K562 (cell line): ENCODE results near the gene DISP1. TPM values are rescaled to one million over a fixed set of nuclear protein-coding genes. Genes with fewer than 3 reads are reported as not detected.

Experiments used
- ATAC-seq: fragments of 200-7000 bp; cut with Tn5 transposase; 3 replicates; pipeline ENCODE4 v1.9.1; 2020; ENCODE audit warnings: moderate library complexity
- BruUV-seq: library from RNA; stranded (reverse); fragments of 400-500 nt; replicated peaks from 2 replicates; lab custom pipeline; 2021; lab: Mats Ljungman, UMichigan
- CTCF ChIA-PET: fragments of 300-600 bp; formaldehyde crosslinking; extraction: SDS; loops from one replicate; lab custom pipeline; 2021; ENCODE audit warnings: low intra/inter-chr PET ratio; lab: Yijun Ruan, JAX
- POLR2A ChIA-PET: fragments of 300-600, 350-650 bp; sonication (Branson Sonifier 250); formaldehyde crosslinking; extraction: SDS; loops from one replicate; lab custom pipeline; 2021; ENCODE audit warnings: antibody characterized with exemption, inconsistent platforms; lab: Yijun Ruan, JAX
- DNase-seq, 4 experiments: peaks; one replicate each; pipeline versions ENCODE4 v3.0.0 to v3.0.0-alpha.2; 2011 to 2018; ENCODE audit warnings: low spot score in 3 of 4, mixed read lengths in 3 of 4; ENCODE audit errors: extremely low read depth in 1 of 4
- FAIRE-seq: peaks from 2 replicates; lab custom pipeline; 2011; peaks lifted over from hg19 to GRCh38; lab: Jason Lieb, UNC
- H2AFZ ChIP-seq: 2 replicates; pipeline ENCODE4 v1.6.0; 2011; ENCODE audit warnings: low read depth, low read length, control low read depth, inconsistent platforms
- H3K27ac ChIP-seq: fragments of 200-600 bp; 3 replicates; pipeline ENCODE4 v1.8.0; 2011; ENCODE audit warnings: low read depth, mild to moderate bottlenecking, control low read depth, inconsistent platforms, low read length, moderate library complexity, mixed read lengths; ENCODE audit errors: extremely low read depth
- H3K27me3 ChIP-seq, 2 experiments: fragments of 300-600 bp in 1 of 2; 2 replicates in 1 of 2; 3 replicates in 1 of 2; pipeline versions ENCODE4 v1.6.0 to v1.8.0; 2011; ENCODE audit warnings: inconsistent platforms in 2 of 2, low read length in 2 of 2, mild to moderate bottlenecking in 1 of 2, mixed read lengths in 1 of 2, moderate library complexity in 1 of 2; ENCODE audit not compliant: control insufficient read depth in 2 of 2, insufficient read depth in 2 of 2
- H3K36me3 ChIP-seq: fragments of 300-600 bp; 3 replicates; pipeline ENCODE4 v1.8.0; 2011; ENCODE audit warnings: mild to moderate bottlenecking, low read length, inconsistent platforms; ENCODE audit not compliant: control insufficient read depth, insufficient read depth
- H3K4me1 ChIP-seq, 2 experiments: fragments of 200-600 bp in 1 of 2; replicated peaks in 1 of 2; 2 replicates in 1 of 2; 3 replicates in 1 of 2; pipeline versions ENCODE4 v1.5.1 to v1.8.0; 2011; ENCODE audit warnings: inconsistent platforms in 2 of 2, low read length in 2 of 2, mild to moderate bottlenecking in 1 of 2, mixed read lengths in 1 of 2, moderate library complexity in 1 of 2; ENCODE audit not compliant: control insufficient read depth in 2 of 2, insufficient read depth in 2 of 2
- H3K4me2 ChIP-seq: 2 replicates; pipeline ENCODE4 v1.6.1; 2011; ENCODE audit warnings: low read length, control low read depth, inconsistent platforms, mixed read lengths; ENCODE audit not compliant: insufficient read depth
- H3K4me3 ChIP-seq: fragments of 200-600 bp; sonication (generic), shearing (Covaris generic); 2 replicates; pipeline ENCODE4 v1.5.1; 2016; ENCODE audit warnings: control low read depth, inconsistent platforms
- H3K79me2 ChIP-seq: fragments of 200-600 bp; 3 replicates; pipeline ENCODE4 v1.8.0; 2011; ENCODE audit warnings: low read length, inconsistent platforms; ENCODE audit not compliant: control insufficient read depth, insufficient read depth
- H3K9ac ChIP-seq, 2 experiments: 2 replicates each; pipeline versions ENCODE4 v1.6.0 to v1.6.1; 2011; ENCODE audit warnings: low read depth in 2 of 2, low read length in 2 of 2, control low read depth in 1 of 2, inconsistent platforms in 1 of 2, mild to moderate bottlenecking in 1 of 2, mixed read lengths in 1 of 2; ENCODE audit not compliant: insufficient read depth in 1 of 2
- H3K9me1 ChIP-seq: one replicate; pipeline ENCODE4 v1.6.0; 2011; ENCODE audit warnings: inconsistent platforms, mild to moderate bottlenecking, low read length, moderate library complexity; ENCODE audit not compliant: control insufficient read depth, insufficient read depth
- H3K9me3 ChIP-seq: replicated peaks from 2 replicates; pipeline ENCODE4 v1.5.1; 2011; ENCODE audit warnings: low read depth, low read length, inconsistent platforms; ENCODE audit not compliant: control insufficient read depth, insufficient read depth
- H4K20me1 ChIP-seq: replicated peaks from 2 replicates; pipeline ENCODE4 v1.6.1; 2011; ENCODE audit warnings: low read length, inconsistent platforms, mixed read lengths; ENCODE audit not compliant: control insufficient read depth, insufficient read depth
- ASH1L ChIP-seq: fragments of 450-650 bp; IDR thresholded peaks from 2 replicates; pipeline ENCODE4 v1.6.1; 2018; ENCODE audit warnings: borderline replicate concordance, mild to moderate bottlenecking, low read depth; ENCODE audit not compliant: partially characterized antibody
- BCOR ChIP-seq: fragments of 450-650 bp; IDR thresholded peaks from 2 replicates; pipeline ENCODE4 v1.6.1; 2016
- REST ChIP-seq, 2 experiments: fragments of 450-650 bp; formaldehyde crosslinking in 1 of 2; IDR thresholded peaks; 2 replicates each; pipeline versions ENCODE4 v1.4.0 to v1.6.1; 2014 to 2020; ENCODE audit warnings: mild to moderate bottlenecking in 2 of 2, borderline replicate concordance in 1 of 2, low read depth in 1 of 2
- SMAD1 ChIP-seq: fragments of 150-350 bp; IDR thresholded peaks from 2 replicates; pipeline ENCODE4 v1.6.1; 2014; ENCODE audit warnings: low read length, low read depth; ENCODE audit not compliant: partially characterized antibody
- ZNF778 ChIP-seq: fragments of 450-650 bp; formaldehyde crosslinking; IDR thresholded peaks from 2 replicates; pipeline ENCODE4 v1.4.0; 2020; ENCODE audit warnings: mild to moderate bottlenecking, moderate library complexity
- ZSCAN29 ChIP-seq: fragments of 450-650 bp; IDR thresholded peaks from 2 replicates; pipeline ENCODE4 v1.6.1; 2017
- WGBS: fragments of 100-300 bp; shearing (Covaris generic); methylation state at CpG from one replicate; pipeline ENCODE4 v1.1.6; 2016; ENCODE audit warnings: low coverage, mixed read lengths; ENCODE audit not compliant: insufficient coverage; ENCODE audit errors: missing lambda C conversion rate; 5-methylcytosine and 5-hydroxymethylcytosine counted together
- in situ Hi-C: fragments of 300-500 bp; cut with MboI; formaldehyde crosslinking; loops from 4 replicates; pipeline ENCODE4 v1.15.0; 2018; ENCODE audit warnings: inconsistent platforms, mixed read lengths
- intact Hi-C: fragments of 100-400 bp; cut with micrococcal nuclease; formaldehyde crosslinking; loops from 2 replicates; pipeline ENCODE4 v1.14.2; 2022
- polyA plus RNA-seq, 8 experiments: library from polyadenylated mRNA; depleted of rRNA in 4 of 8; stranded (reverse) in 5 of 8; unstranded in 3 of 8; fragments of >200 nt; fragmentation: Nextera tagmentation in 2 of 8; fragmentation: Illumina TruSeq in 1 of 8; extraction: Ambion mirVana in 2 of 8; extraction: Trizol in 1 of 8; gene quantifications; 2 replicates each; pipeline versions ENCODE4 v1.2.1 to v1.2.3, GENCODE V29; 2011 to 2014; ENCODE audit warnings: inconsistent platforms in 1 of 8, missing spikeins in 1 of 8
- total RNA-seq, 7 experiments: library from RNA; depleted of rRNA in 6 of 7; stranded (reverse); fragments of >200 nt in 6 of 7; fragmentation: Illumina TruSeq in 2 of 7; extraction: Trizol in 2 of 7; gene quantifications; 2 replicates each; pipeline versions ENCODE4 v1.2.1 to v1.2.3, GENCODE V29; 2011 to 2021; ENCODE audit warnings: low replicate concordance in 1 of 7

DISP1 gene
- total and polyA plus RNA-seq, 9 of the 15 experiments (the other 6 are each of a cell fraction or from before 2014, with no cell fraction given) = 0.02 to 0.35 (median 0.04) TPM; not detected in 2

GRCh38 chr1:222784371-222784770, 30.5 kb upstream of the DISP1 start:
- TF ChIP-seq SMAD1 (no peak), ASH1L (no peak), ZNF778 (no peak)
- H4K20me1 ChIP-seq = no peaks in the 10 kb centered on the region
- H3K9me1 ChIP-seq = no peaks in the 10 kb centered on the region
- POLR2A ChIA-PET = interaction anchor here (0.7 kb wide), 1 partner anchor 276 kb away, joined by 3 read pairs; no protein-coding TSS in a partner anchor
- no peak for FAIRE-seq
- no peak overlapping the region for H3K4me2 ChIP-seq
- CTCF ChIA-PET = no interaction called here
- no peak overlapping the region for H3K4me3 ChIP-seq
- no peaks in the 10 kb centered on the region for H3K36me3 ChIP-seq
- intact Hi-C loops = no loop called here
- H3K9ac ChIP-seq = no peak overlapping the region
- no peak overlapping the region for H2AFZ ChIP-seq
- H3K27ac ChIP-seq = no peak overlapping the region
- 0% methylated on average over 3 of the region's 3 CpGs for WGBS
- BruUV-seq = no TSS peak
- H3K9me3 ChIP-seq = no peaks in the 10 kb centered on the region
- no peaks in the 10 kb centered on the region for H3K27me3 ChIP-seq
- H3K79me2 ChIP-seq = no peaks in the 10 kb centered on the region
- no peaks in the 10 kb centered on the region for H3K4me1 ChIP-seq
- in situ Hi-C loops = loop anchor here (25.0 kb wide), 1 partner anchor 878 kb away; the partner anchor contains the start of gene CAPN8
- no peak for DNase-seq
- ATAC-seq = no peak

GRCh38 chr1:222784916-222785315, 29.9 kb upstream of the DISP1 start:
- Histone ChIP-seq H3K79me2 (no peaks in the 10 kb centered on the region), H4K20me1 (no peaks in the 10 kb centered on the region), H3K9me3 (no peaks in the 10 kb centered on the region), H3K36me3 (no peaks in the 10 kb centered on the region), H3K9me1 (no peaks in the 10 kb centered on the region), H3K4me3 (no peak overlapping the region), H3K27ac (no peak overlapping the region), H3K9ac (no peak overlapping the region), H3K27me3 (no peaks in the 10 kb centered on the region), H3K4me2 (no peak overlapping the region), H2AFZ (no peak overlapping the region), H3K4me1 (no peaks in the 10 kb centered on the region)
- ChIA-PET CTCF (no interaction called here), POLR2A (interaction anchor here (0.7 kb wide), 1 partner anchor 275 kb away, joined by 3 read pairs; no protein-coding TSS in a partner anchor)
- BruUV-seq = no TSS peak
- no peak for TF ChIP-seq BCOR
- no peak for TF ChIP-seq REST (IDR thresholded peaks at IDR 0.05; ENCODE audit: borderline replicate concordance)
- TF ChIP-seq REST (CRISPR knock-in tag; IDR thresholded peaks at IDR 0.05; ENCODE audit: low read depth) = no peak
- TF ChIP-seq ZSCAN29 = no peak
- DNase-seq (no peak), FAIRE-seq (no peak), ATAC-seq (no peak)
- intact Hi-C loops (no loop called here), in situ Hi-C loops (loop anchor here (25.0 kb wide), 1 partner anchor 877 kb away; the partner anchor contains the start of gene CAPN8)
- WGBS = 0% methylated on average over 2 of the region's 2 CpGs
